RWPE2 (cell line): ENCODE data around the gene IDE.
"Not testable (repeated sequence)": the region's sequence is repeated elsewhere in the genome, so short reads cannot be mapped to it uniquely, and the experiment has no call there.

Experiments used
- ATAC-seq: fragments of 200-7000 bp; cut with Tn5 transposase; 3 replicates; pipeline ENCODE4 v1.9.1; 2021; ENCODE audit warnings: low read depth
- DNase-seq: peaks from one replicate; pipeline ENCODE4 v3.0.0-alpha.2; 2020; ENCODE audit warnings: low spot score
- H3K27ac ChIP-seq: fragments of 450-650 bp; 2 replicates; pipeline ENCODE4 v1.5.1; 2017; ENCODE audit warnings: mild to moderate bottlenecking; ENCODE audit not compliant: poor library complexity, severe bottlenecking
- H3K27me3 ChIP-seq: fragments of 250-450 bp; sonication (Bioruptor Pico); 2 replicates; pipeline ENCODE4 v1.5.1; 2021; ENCODE audit warnings: mild to moderate bottlenecking, moderate library complexity; ENCODE audit not compliant: insufficient read depth, poor library complexity, severe bottlenecking
- H3K36me3 ChIP-seq: fragments of 250-450 bp; sonication (Bioruptor Pico); 2 replicates; pipeline ENCODE4 v1.5.1; 2020; ENCODE audit warnings: low read depth, mild to moderate bottlenecking, moderate library complexity
- H3K4me1 ChIP-seq: fragments of 250-450 bp; sonication (Bioruptor Pico); 2 replicates; pipeline ENCODE4 v1.5.1; 2021; ENCODE audit warnings: mild to moderate bottlenecking, moderate library complexity; ENCODE audit not compliant: insufficient read depth, poor library complexity, severe bottlenecking
- H3K4me3 ChIP-seq: fragments of 250-450 bp; sonication (Bioruptor Pico); 2 replicates; pipeline ENCODE4 v1.5.1; 2021; ENCODE audit warnings: mild to moderate bottlenecking, moderate library complexity; ENCODE audit not compliant: severe bottlenecking
- H3K9me3 ChIP-seq: fragments of 250-450 bp; sonication (Bioruptor Pico); 2 replicates; pipeline ENCODE4 v1.5.1; 2021; ENCODE audit warnings: mild to moderate bottlenecking, moderate library complexity; ENCODE audit not compliant: severe bottlenecking
- TF ChIP-seq, protein P1 (sequence below): fragments of 450-650 bp; IDR thresholded peaks from one replicate; pipeline ENCODE4 v1.5.1; 2017; ENCODE audit warnings: mild to moderate bottlenecking, moderate library complexity; ENCODE audit not compliant: poor library complexity, severe bottlenecking

The IDE gene

DNA sequence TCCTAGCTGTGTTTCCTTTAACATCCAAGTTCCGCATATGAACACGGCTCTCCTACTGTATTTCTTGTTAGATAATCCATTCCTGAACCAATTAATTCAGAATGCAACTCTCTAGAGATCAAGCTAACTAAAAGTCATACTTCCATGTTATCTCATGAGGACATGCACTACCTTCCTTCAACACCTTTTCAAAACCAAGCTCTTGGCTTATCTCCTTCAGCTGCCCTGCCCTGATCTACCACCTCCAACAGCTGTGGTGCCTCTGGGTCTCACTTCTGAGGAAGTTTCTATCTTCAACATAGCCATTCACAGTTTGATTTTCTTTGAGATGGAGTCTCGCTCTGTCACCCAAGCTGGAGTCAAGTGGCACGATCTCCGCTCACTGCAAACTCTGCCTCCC, 109.5 kb downstream of the IDE start:
- ATAC-seq: no peak
- no peak overlapping the region for H3K27ac ChIP-seq
- H3K36me3 ChIP-seq: peaks cover 80% of the 10 kb centered on the region

DNA sequence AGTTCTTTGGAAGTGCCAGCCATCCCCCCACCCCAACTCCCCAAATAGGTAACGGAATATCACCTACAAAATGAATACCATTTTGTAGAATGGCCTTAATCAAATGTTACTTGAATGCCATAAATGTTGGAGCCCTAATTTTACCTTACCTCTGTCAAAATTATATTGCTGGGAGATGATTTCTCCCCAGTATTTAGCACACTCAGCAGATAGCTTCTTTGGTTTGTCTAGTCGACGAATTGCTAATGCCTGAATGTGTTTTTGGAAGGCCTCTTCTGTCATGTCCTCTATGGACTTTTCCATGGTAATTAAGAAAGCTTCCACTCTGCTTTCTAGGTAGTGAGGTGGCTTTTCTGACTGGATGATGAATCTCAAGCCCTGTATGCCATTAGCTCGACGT, 110.3 kb downstream of the IDE start:
- DNase-seq (no peak), ATAC-seq (no peak)
- Histone ChIP-seq H3K4me1 (no peaks in the 10 kb centered on the region), H3K9me3 (no peaks in the 10 kb centered on the region), H3K4me3 (no peak overlapping the region), H3K27me3 (no peaks in the 10 kb centered on the region), H3K27ac (no peak overlapping the region), H3K36me3 (peaks cover 80% of the 10 kb centered on the region)
- TF ChIP-seq, protein P1, sequence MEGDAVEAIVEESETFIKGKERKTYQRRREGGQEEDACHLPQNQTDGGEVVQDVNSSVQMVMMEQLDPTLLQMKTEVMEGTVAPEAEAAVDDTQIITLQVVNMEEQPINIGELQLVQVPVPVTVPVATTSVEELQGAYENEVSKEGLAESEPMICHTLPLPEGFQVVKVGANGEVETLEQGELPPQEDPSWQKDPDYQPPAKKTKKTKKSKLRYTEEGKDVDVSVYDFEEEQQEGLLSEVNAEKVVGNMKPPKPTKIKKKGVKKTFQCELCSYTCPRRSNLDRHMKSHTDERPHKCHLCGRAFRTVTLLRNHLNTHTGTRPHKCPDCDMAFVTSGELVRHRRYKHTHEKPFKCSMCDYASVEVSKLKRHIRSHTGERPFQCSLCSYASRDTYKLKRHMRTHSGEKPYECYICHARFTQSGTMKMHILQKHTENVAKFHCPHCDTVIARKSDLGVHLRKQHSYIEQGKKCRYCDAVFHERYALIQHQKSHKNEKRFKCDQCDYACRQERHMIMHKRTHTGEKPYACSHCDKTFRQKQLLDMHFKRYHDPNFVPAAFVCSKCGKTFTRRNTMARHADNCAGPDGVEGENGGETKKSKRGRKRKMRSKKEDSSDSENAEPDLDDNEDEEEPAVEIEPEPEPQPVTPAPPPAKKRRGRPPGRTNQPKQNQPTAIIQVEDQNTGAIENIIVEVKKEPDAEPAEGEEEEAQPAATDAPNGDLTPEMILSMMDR: no peak

More for the DNA sequence above, 109.5 kb downstream of the IDE start:
- Histone ChIP-seq H3K27me3 (no peaks in the 10 kb centered on the region), H3K9me3 (no peaks in the 10 kb centered on the region), H3K4me1 (no peaks in the 10 kb centered on the region), H3K4me3 (no peak overlapping the region)
- no peak for DNase-seq
- TF ChIP-seq, protein P1: no peak

DNA sequence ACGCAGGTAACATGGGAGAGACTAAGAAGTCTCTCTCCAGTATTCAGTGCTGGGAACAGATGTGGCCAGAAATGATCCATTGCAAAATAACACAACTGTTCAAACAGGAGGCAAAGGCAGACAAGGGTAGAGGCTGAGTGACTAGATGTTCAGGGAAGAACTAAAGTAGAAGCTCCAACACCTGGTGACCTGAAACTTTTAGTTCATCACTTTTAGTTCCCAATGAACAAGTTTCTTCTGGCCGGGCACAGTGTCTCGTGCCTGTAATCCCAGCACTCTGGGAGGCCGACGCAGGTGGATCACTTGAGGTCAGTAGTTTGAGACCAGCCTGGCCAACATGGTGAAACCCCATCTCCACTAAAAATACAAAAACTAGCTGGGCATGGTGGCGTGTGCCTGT, 118.9 kb downstream of the IDE start:
- H3K4me3 ChIP-seq, ATAC-seq, H3K9me3 ChIP-seq, DNase-seq, H3K27ac ChIP-seq, H3K27me3 ChIP-seq, H3K4me1 ChIP-seq: not testable (repeated sequence)
- H3K36me3 ChIP-seq: peaks cover 29% of the 10 kb centered on the region

DNA sequence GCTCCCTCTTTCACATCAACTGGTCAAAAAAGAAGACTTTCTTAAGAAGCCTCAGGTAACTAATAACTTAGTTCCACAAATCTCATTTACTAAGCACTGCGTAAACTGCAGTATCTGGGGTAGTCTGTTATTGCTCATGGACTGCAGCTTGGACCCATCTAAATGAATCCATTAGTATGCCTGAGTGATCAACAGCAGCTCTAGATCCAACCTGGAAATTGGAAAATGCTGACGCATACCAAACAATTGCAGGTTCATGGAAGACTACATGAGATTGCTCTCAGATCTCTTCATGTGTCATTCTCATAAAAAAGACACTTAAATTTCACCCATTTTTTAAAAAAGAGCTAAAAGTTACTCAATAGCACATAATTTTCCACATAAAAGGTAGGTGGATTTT, 121.6 kb downstream of the IDE start:
- ATAC-seq (no peak), DNase-seq (no peak)
- Histone ChIP-seq H3K36me3 (peaks cover 21% of the 10 kb centered on the region), H3K9me3 (no peaks in the 10 kb centered on the region), H3K27ac (no peak overlapping the region), H3K27me3 (no peaks in the 10 kb centered on the region), H3K4me1 (no peaks in the 10 kb centered on the region), H3K4me3 (no peak overlapping the region)
- TF ChIP-seq, protein P1: no peak

DNA sequence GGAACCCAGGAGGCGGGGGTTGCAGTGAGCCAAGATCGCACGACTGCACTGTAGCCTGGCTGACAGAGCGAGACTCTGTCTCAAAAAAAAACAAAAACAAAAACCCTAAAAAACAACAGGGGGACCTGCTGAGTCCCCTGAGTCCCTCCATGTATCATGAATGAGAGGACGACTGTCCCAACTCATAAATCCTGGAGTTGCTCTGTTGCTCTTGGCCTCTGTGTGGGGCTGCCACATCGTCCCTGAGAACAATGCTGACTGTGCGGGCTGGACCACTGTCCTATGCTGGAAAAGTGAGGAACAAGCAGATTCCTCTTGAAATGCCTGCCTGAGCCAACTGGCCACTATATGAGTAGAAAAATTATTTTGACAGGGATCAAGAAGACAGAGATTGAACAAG, 122.5 kb downstream of the IDE start:
- H3K27me3 ChIP-seq: no peaks in the 10 kb centered on the region
- H3K27ac ChIP-seq: no peak overlapping the region
- H3K9me3 ChIP-seq: no peaks in the 10 kb centered on the region
- H3K4me3 ChIP-seq: no peak overlapping the region
- DNase-seq: no peak
- no peak for ATAC-seq
- H3K4me1 ChIP-seq: no peaks in the 10 kb centered on the region
- H3K36me3 ChIP-seq: peaks cover 21% of the 10 kb centered on the region
- TF ChIP-seq, protein P1: no peak

DNA sequence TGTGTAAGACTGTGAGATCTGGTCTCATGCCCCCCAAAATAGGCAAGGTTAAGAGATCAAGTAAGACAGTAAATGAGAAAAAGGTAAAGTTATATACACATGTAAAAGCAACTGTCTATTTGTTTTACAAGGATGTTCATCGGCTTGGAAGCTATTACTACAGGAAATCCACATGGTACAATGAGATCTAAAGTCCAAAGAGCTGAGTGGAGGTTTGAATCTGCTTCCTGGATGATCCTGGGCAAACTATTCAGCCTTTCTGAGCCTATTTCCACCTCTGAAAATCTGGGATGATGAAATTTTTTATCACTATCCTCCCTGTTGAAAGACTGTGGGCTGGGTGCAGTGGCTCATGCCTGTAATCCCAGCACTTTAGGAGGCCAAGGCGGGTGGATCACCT, 123.0 kb downstream of the IDE start:
- no peak for ATAC-seq
- H3K4me3 ChIP-seq: no peak overlapping the region
- H3K9me3 ChIP-seq: no peaks in the 10 kb centered on the region
- no peak for DNase-seq
- H3K27me3 ChIP-seq: no peaks in the 10 kb centered on the region
- peaks cover 21% of the 10 kb centered on the region for H3K36me3 ChIP-seq
- no peak overlapping the region for H3K27ac ChIP-seq
- no peaks in the 10 kb centered on the region for H3K4me1 ChIP-seq
- TF ChIP-seq, protein P1: no peak
